Measurements from ENCODE around the gene ERC2.

Gene ERC2

GRCh38 chr3:55698831-55699230, 769.4 kb downstream of the ERC2 start:
- in situ Hi-C loops (cut with MboI; ENCODE audit: low sequenced_read_pairs): no loop called here

- in situ Hi-C loops (cut with MboI; ENCODE audit: low sequenced_read_pairs): no loop called here
Measured at GRCh38 chr3:55697177-55697865, 770.9 kb downstream of the ERC2 start.

GRCh38 chr3:55692957-55693558, 775.2 kb downstream of the ERC2 start:
- in situ Hi-C loops (cut with MboI; ENCODE audit: low sequenced_read_pairs): no loop called here

DNA sequence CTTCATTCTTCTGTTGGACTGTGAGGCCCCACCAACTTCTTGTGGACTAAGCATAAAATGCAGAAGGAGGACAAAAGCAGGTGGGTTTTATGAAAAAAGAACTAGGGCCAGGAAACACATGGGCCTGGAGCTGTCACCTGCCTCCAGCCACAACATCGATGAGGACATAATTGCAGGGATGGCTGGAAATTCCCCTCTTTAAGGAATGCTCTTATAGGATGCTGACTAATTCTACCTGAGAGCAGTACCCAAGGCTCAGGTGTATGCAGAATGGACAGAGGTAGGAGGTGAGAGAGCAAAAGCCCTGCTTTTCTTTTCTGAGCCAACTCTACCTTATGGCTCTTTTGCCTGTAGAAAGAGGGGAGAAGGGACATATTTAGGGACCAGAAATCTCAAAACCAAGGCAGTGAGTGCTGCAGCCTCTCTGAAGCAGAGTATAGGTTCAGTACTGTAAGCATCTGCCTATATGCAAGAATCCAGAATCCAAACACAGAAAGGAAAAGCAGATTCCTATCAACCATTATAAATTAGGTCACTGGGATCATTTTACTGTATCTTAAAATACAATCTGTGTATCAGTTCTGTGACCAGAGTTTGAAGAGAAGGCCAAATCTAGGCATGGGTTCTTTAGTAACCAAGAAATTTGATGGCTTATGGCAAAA, 775.8 kb downstream of the ERC2 start:
- in situ Hi-C loops (cut with MboI; ENCODE audit: low sequenced_read_pairs): no loop called here

GRCh38 chr3:55691141-55691540, 777.1 kb downstream of the ERC2 start:
- in situ Hi-C loops (cut with MboI; ENCODE audit: low sequenced_read_pairs): no loop called here

GRCh38 chr3:55690726-55691125, 777.5 kb downstream of the ERC2 start:
- in situ Hi-C loops (cut with MboI; ENCODE audit: low sequenced_read_pairs): no loop called here

GRCh38 chr3:55690177-55690576, 778.1 kb downstream of the ERC2 start:
- in situ Hi-C loops (cut with MboI; ENCODE audit: low sequenced_read_pairs): no loop called here

- in situ Hi-C loops (cut with MboI; ENCODE audit: low sequenced_read_pairs): no loop called here
Measured at GRCh38 chr3:55688154-55688553, 780.1 kb downstream of the ERC2 start.

DNA sequence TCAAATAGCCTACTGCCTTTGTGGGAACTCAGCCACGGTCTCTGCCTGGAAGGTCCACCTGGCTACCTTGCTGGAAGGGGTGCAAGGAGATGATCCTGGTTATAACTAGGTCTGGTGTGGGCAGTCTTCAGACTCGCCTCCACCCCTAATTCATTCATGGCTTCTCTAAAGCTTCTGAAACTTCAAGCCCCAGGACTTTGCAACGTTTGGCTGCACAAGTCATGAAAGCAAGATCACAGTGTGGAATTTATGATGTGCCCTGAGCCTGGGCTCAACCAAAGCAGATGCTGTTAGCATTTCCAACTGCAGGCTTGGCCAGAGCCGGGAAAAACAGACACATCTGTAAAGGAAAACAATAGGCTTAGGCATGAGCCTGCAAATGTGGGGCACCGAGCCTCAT, 780.7 kb downstream of the ERC2 start:
- in situ Hi-C loops (cut with MboI; ENCODE audit: low sequenced_read_pairs): no loop called here

- in situ Hi-C loops (cut with MboI; ENCODE audit: low sequenced_read_pairs): no loop called here
Measured at GRCh38 chr3:55686426-55687254, 781.6 kb downstream of the ERC2 start.

DNA sequence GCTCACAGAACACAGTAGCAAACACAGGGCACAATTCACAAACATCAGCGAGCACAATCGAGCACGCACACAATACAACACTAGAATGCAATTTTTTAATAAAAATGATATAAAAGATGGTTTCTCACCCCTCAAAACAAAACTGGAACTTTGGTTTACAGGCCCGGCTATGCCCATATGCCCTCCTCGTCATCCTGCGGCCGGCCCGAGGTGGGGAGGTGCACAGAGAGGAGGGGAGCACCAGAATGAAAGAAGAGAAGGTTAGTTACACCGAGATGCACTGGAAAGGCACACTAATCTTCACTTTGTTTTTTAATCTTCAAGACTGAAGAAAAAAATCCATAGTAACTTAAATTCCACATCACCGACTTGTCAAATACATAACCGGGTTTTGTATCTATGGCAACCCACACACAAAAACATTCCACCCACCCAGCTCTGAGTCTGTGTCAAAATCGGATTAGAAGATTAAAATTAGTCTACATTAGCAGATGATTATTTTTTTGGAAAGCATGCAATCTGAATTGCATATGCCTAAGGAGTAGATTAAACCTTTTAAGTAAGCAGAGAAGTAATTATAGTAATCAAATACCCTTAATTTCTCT, 784.5 kb downstream of the ERC2 start:
- in situ Hi-C loops (cut with MboI; ENCODE audit: low sequenced_read_pairs): no loop called here

DNA sequence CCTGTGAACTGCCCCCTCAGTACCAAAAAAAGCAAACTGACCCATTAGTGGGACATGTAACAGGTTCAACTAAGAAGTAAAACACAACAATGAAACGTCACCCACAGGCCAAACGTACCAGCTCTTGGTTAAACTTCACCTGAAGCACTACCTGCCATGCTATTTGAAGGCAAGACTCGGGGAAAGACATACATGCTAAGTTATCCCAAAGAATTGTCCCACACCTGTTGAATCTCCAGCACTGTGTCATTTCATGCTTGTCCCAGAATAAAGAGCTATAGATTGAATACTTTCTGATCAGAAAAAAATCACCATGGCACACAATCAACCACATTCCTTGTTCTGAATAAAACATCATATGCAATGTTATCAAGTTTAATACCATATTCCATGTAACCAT, 785.8 kb downstream of the ERC2 start:
- in situ Hi-C loops (cut with MboI; ENCODE audit: low sequenced_read_pairs): no loop called here

GRCh38 chr3:55678546-55679216, 789.6 kb downstream of the ERC2 start:
- in situ Hi-C loops (cut with MboI; ENCODE audit: low sequenced_read_pairs): no loop called here

- in situ Hi-C loops (cut with MboI; ENCODE audit: low sequenced_read_pairs): no loop called here
Measured at GRCh38 chr3:55676643-55677042, 791.6 kb downstream of the ERC2 start.

DNA sequence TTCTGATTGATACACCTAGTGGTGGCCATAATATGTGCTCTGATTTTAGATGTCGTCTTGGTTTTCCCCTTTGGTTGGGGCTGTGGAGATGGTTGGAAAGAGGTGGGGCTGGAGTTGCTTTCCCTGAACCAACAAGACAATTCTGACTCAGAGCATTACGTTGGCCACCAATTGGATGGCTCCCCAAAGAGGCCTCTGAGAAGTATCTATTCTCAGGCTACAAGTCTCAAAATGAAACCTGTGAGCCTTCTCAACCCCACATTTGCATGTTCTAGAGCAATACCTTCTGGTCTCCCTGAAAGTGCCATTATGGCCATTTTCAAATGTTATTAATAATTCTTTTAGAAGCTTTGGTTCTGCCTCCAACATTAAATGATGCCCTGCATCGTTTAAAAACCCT, 792.8 kb downstream of the ERC2 start:
- in situ Hi-C loops (cut with MboI; ENCODE audit: low sequenced_read_pairs): no loop called here

DNA sequence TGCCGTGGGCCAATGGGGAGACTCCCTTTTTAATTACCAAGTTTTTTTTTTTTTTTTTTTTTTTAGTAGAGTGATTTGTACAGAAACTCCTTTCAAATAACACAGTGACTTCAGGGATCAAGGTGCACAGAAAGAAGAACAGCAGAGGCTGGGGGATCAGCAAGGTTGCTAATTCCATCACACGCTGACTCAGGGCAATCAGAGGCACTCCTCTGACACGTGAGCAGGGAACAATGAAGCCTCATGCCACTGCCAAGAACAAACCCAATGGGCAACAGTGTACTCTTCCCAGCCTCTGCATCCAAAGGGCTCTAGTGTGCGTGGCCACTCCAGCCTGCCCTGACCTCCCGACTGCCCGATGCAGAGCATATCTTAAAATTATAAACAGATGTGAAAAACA, 794.5 kb downstream of the ERC2 start:
- in situ Hi-C loops (cut with MboI; ENCODE audit: low sequenced_read_pairs): no loop called here

- in situ Hi-C loops (cut with MboI; ENCODE audit: low sequenced_read_pairs): no loop called here
Measured at GRCh38 chr3:55669133-55669532, 799.1 kb downstream of the ERC2 start.

DNA sequence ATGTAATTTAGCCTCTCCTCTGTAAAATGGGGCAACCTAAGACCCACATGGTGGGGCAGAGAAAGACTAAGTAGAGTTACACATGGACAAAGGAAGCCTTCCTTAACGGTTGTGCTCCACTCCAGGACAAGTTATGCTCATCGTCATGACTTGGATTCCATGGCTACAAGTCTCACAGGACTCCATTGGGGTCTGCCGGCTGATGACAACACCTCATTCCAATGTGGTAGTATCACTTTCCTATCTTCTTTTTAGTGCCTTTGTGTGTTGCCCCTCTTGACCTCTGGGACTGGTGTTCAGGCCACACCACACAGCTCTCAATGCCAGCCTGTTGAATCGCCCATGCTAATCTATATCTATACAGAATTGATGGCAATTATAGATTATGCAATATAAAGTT, 799.9 kb downstream of the ERC2 start:
- in situ Hi-C loops (cut with MboI; ENCODE audit: low sequenced_read_pairs): no loop called here

- in situ Hi-C loops (cut with MboI; ENCODE audit: low sequenced_read_pairs): no loop called here
Measured at GRCh38 chr3:55664387-55664786, 803.9 kb downstream of the ERC2 start.

DNA sequence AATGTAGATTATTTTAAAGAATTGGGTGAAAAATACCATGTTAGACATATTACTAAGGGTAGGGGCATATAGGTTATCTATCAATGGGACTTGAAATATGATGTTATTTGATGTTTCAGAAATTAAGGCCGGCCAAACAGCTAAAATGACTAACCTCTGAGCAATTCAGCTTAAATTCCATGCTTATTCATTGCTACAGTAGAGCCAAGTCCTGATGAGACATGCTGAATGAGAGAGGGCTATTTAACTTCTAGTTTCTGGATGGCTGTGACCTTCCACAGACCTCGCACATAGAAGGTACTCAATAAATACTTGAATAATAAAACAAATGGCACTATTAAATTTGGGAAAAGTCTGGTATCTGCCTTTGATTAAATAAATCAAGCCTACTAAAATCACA, 805.6 kb downstream of the ERC2 start:
- in situ Hi-C loops (cut with MboI; ENCODE audit: low sequenced_read_pairs): no loop called here

DNA sequence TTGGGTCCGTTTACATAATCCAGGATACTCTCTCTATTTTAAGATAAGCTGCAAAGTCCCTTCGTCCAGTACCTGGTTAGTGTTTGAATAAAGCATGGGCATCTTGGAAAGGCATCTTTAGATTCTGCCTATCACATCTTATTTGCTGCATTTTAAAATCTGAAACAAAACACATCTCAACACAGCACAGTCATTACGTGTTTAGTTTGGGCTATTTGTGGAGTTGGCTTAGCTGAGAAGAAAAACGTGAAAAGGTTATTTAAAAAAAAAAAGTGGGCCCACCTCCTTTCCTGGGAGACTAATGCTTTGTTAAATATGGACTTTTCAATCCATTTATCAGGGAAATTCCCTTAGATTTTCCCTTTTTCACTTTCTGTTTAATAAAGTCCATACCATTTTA, 806.7 kb downstream of the ERC2 start:
- in situ Hi-C loops (cut with MboI; ENCODE audit: low sequenced_read_pairs): no loop called here
